Keratinocyte (primary cell): ENCODE results near the gene ZRANB1.

Experiments
- EZH2 ChIP-seq: IDR thresholded peaks from one replicate; pipeline ENCODE4 v1.6.1; 2012; ENCODE audit warnings: inconsistent platforms, mild to moderate bottlenecking, low read length, moderate library complexity
- TF ChIP-seq, protein P1 (sequence below), 3 experiments: IDR thresholded peaks in 1 of 3; conservative IDR thresholded peaks in 1 of 3; optimal IDR thresholded peaks in 1 of 3; 2 replicates in 2 of 3; 3 replicates in 1 of 3; pipeline versions ENCODE3 to v1.5.1; 2011; ENCODE audit warnings: low read length in 3 of 3, mild to moderate bottlenecking in 3 of 3, moderate library complexity in 2 of 3, control low read depth in 1 of 3, inconsistent platforms in 1 of 3; ENCODE audit not compliant: insufficient read depth in 2 of 3; ENCODE audit errors: extremely low read depth in 1 of 3

DNA sequence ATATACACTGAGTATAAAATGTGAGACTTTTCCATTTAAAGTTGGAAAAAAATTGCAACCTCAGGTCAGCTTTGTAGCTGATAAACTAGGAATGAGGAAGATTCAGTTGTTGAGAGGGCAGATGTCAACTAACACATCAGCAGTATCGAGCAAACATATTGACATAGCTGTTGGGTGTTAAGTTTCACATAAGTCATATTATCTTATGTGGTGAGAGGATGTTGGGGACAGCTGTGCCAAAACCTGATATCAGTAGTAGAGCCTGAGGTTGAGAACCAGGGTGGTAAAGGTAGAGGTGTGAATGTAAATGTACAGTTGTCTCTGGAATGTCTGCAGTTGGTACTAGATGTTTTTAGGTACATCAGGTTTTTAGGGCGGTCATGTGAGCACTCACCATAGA, 5.0 kb downstream of the ZRANB1 start:
- TF ChIP-seq, protein P1, sequence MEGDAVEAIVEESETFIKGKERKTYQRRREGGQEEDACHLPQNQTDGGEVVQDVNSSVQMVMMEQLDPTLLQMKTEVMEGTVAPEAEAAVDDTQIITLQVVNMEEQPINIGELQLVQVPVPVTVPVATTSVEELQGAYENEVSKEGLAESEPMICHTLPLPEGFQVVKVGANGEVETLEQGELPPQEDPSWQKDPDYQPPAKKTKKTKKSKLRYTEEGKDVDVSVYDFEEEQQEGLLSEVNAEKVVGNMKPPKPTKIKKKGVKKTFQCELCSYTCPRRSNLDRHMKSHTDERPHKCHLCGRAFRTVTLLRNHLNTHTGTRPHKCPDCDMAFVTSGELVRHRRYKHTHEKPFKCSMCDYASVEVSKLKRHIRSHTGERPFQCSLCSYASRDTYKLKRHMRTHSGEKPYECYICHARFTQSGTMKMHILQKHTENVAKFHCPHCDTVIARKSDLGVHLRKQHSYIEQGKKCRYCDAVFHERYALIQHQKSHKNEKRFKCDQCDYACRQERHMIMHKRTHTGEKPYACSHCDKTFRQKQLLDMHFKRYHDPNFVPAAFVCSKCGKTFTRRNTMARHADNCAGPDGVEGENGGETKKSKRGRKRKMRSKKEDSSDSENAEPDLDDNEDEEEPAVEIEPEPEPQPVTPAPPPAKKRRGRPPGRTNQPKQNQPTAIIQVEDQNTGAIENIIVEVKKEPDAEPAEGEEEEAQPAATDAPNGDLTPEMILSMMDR (optimal IDR thresholded peaks at IDR 0.05 in 1 of 3, IDR thresholded peaks at IDR 0.05 in 1 of 3, conservative IDR thresholded peaks at IDR 0.05 in 1 of 3; ENCODE audit: extremely low read depth in 1 of 3, insufficient read depth in 2 of 3, low read length in 3 of 3), result no peak
- TF ChIP-seq EZH2, result no peak
